K562 (cell line): Measurements from ENCODE around the gene TMEM120A.

Source experiments
- CHD1 ChIP-seq: fragments of 200-600 bp; sonication (generic); IDR thresholded peaks from one replicate; pipeline ENCODE4 v1.6.1; 2012; ENCODE audit warnings: mild to moderate bottlenecking, moderate library complexity, low read length, inconsistent platforms
- CHD2 ChIP-seq: IDR thresholded peaks from 2 replicates; pipeline ENCODE4 v1.6.1; 2011; ENCODE audit warnings: low read depth, low read length
- CREB5 ChIP-seq: fragments of 250-450 bp; sonication (Bioruptor Pico); IDR thresholded peaks from 2 replicates; pipeline ENCODE4 v1.5.0; 2020; ENCODE audit warnings: mild to moderate bottlenecking
- DPF2 ChIP-seq: fragments of 450-650 bp; IDR thresholded peaks from 2 replicates; pipeline ENCODE4 v1.6.1; 2016
- HNRNPLL ChIP-seq: fragments of 200-400 bp; formaldehyde crosslinking; IDR thresholded peaks from 2 replicates; pipeline ENCODE4 v1.6.1; 2017; ENCODE audit warnings: low read length, low read depth, mild to moderate bottlenecking; ENCODE audit not compliant: poor library complexity, severe bottlenecking
- NR0B1 ChIP-seq: fragments of 450-650 bp; IDR thresholded peaks from one replicate; pipeline ENCODE4 v1.6.1; 2018; ENCODE audit warnings: mild to moderate bottlenecking, moderate library complexity; ENCODE audit not compliant: partially characterized antibody
- POLR2AphosphoS5 ChIP-seq: IDR thresholded peaks from 2 replicates; pipeline ENCODE4 v1.6.1; 2011; ENCODE audit warnings: mild to moderate bottlenecking, low read depth, low read length, moderate library complexity; ENCODE audit not compliant: control insufficient read depth, insufficient read depth
- ZNF507 ChIP-seq: conservative IDR thresholded peaks from 2 replicates; pipeline ENCODE4 v1.6.1; 2017; ENCODE audit warnings: missing genetic modification characterization, missing compliant biosample characterization

- TF ChIP-seq ZNF507 (tag) (no peak), CHD1 (no peak), CREB5 (CRISPR knock-in tag) (no peak), POLR2AphosphoS5 (no peak), HNRNPLL (no peak), DPF2 (no peak), NR0B1 (no peak), CHD2 (no peak)
Observed at GRCh38 chr7:75967055-75967454, 27.3 kb downstream of the TMEM120A start.
